ENCODE results near the gene TCF19. TPM values are rescaled to one million over a fixed set of nuclear protein-coding genes. Genes with fewer than 3 reads are reported as not detected.

TCF19 gene
- total RNA-seq, 1 donor from 2014 or later = 15.8 TPM

DNA sequence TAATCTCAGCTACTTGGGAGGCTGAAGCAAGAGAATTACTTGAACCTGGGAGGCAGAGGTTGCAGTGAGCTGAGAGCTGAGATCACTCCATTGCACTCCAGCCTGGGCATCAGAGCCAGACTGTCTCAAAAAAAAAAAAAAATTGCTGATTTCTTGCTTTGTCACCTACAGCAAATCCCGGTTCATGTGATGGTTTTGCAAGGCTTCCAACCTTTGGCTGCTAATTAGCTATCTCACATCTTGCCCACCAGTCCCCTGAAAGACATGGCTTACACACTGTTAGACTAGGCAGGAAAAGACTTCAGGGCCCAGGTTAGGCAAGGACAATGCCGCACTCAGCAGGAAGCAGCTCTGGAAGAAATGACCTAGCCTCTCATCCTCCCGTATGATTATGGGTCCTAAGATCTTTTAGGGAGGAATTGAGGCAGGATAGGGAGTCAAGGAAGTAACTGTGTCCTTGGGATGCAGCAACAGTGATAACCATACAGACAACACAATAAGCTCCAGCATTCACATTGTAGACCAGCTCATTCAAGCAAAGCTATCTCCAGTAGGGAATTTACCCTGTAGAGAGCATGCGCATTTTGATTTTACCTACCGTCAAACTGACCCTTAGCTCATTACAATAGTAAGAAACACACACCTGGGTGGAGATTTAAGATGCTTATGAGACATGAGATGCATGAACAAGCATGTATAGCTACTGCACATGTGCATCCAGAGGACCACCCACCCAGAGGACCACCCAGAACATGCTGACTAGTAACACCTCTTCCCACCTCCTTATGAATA lies 52.5 kb downstream of the TCF19 start:
- DNase-seq = no peak

Other genes starting within 250 kb of the TCF19 start
- 11.7 and 20.5 TPM in 2 replicates for gene VARS2, start 244.4 kb upstream of the TCF19 start, total RNA-seq
- gene SFTA2, start 226.4 kb upstream of the TCF19 start, total RNA-seq = not detected in 2 replicates
- not detected in 2 replicates for gene MUCL3, start 217.6 kb upstream of the TCF19 start, total RNA-seq
- not detected in 2 replicates for gene MUC21, start 174.9 kb upstream of the TCF19 start, total RNA-seq
- gene MUC22, start 148.1 kb upstream of the TCF19 start, total RNA-seq = not detected in 2 replicates
- gene C6orf15, start 46.0 kb upstream of the TCF19 start, total RNA-seq = 0.14 TPM in 1 of 2 replicates, not detected in the other
- gene PSORS1C1, start 43.8 kb upstream of the TCF19 start, total RNA-seq = 0.17 and 4.7 TPM in 2 replicates
- not detected in 2 replicates for gene CDSN, start 38.1 kb upstream of the TCF19 start, total RNA-seq
- not detected in 2 replicates for gene PSORS1C2, start 19.5 kb upstream of the TCF19 start, total RNA-seq
- gene CCHCR1, start 787 bp upstream of the TCF19 start, total RNA-seq = 12.3 and 18.1 TPM in 2 replicates
- 0.68 TPM in 1 of 2 replicates, not detected in the other for gene POU5F1, start 12.1 kb downstream of the TCF19 start, total RNA-seq
- gene HLA-C, start 113.5 kb downstream of the TCF19 start, total RNA-seq = 519 and 909 TPM in 2 replicates
- gene HLA-B, start 198.6 kb downstream of the TCF19 start, total RNA-seq = 256 and 1,456 TPM in 2 replicates
- gene MICA, start 245.0 kb downstream of the TCF19 start, total RNA-seq = 40.3 and 57.9 TPM in 2 replicates